ENCODE data around the gene TEX19. TPM values are rescaled to one million over a fixed set of nuclear protein-coding genes. Genes with fewer than 3 reads are reported as not detected.

Gene TEX19
- total and polyA plus RNA-seq, 2 experiments from 2014 or later, result 0.10 to 0.66 TPM

GRCh38 chr17:82397449-82398335 lies 38.6 kb downstream of the TEX19 start:
- no peak for DNase-seq (ENCODE audit: low spot score)
- H3K27ac Mint-ChIP-seq, result no peak overlapping the region
- ATAC-seq, result peak; percentile 55

More at GRCh38 chr17:82397449-82398335, 38.6 kb downstream of the TEX19 start:
- TF ChIP-seq ZNF331 (CRISPR knock-in tag; IDR thresholded peaks at IDR 0.05; ENCODE audit: low read depth), result no peak
- TF ChIP-seq STAT1 (IDR thresholded peaks at IDR 0.05; ENCODE audit: unreplicated experiment), result no peak
- no peak for TF ChIP-seq CTCF (conservative IDR thresholded peaks at IDR 0.05; ENCODE audit: low read depth in 2 of 2)
- TF ChIP-seq REST (IDR thresholded peaks at IDR 0.05; ENCODE audit: unreplicated experiment), result no peak
- TF ChIP-seq EZH2phosphoT487 (IDR thresholded peaks at IDR 0.05; ENCODE audit: unreplicated experiment), result no peak
- TF ChIP-seq ZNF114 (CRISPR knock-in tag; IDR thresholded peaks at IDR 0.05), result no peak
- no peak for TF ChIP-seq ZNF462 (CRISPR knock-in tag; IDR thresholded peaks at IDR 0.05)
- TF ChIP-seq EZH2 (IDR thresholded peaks at IDR 0.05; ENCODE audit: low read depth, unreplicated experiment), result no peak
- no peak for TF ChIP-seq ETS1 (IDR thresholded peaks at IDR 0.05)
- no peak for TF ChIP-seq JUNB (IDR thresholded peaks at IDR 0.05; ENCODE audit: unreplicated experiment)
- TF ChIP-seq POLR2AphosphoS5 (IDR thresholded peaks at IDR 0.05; ENCODE audit: low read depth), result no peak
- no peak for TF ChIP-seq CREB1 (CRISPR knock-in tag; IDR thresholded peaks at IDR 0.05; ENCODE audit: low read depth)
- no peak for TF ChIP-seq NANOG (IDR thresholded peaks at IDR 0.05; ENCODE audit: borderline replicate concordance)
- no peaks in the 10 kb centered on the region for H3K9me2 ChIP-seq (ENCODE audit: insufficient read depth)
- H3K27me3 ChIP-seq (ENCODE audit: insufficient read depth), result no peaks in the 10 kb centered on the region
- 0 out of 2 replicates have a peak, but pooled peaks cover 2% of the 10 kb centered on the region for H3F3A ChIP-seq (replicated peaks; ENCODE audit: low read depth)
- H3K79me2 ChIP-seq (replicated peaks; ENCODE audit: insufficient read depth), result no peaks in the 10 kb centered on the region
- H3K4me1 ChIP-seq (ENCODE audit: insufficient read depth), result no peaks in the 10 kb centered on the region
- H3K4me2 ChIP-seq, result no peak overlapping the region
- H4K20me1 ChIP-seq (replicated peaks; ENCODE audit: insufficient read depth), result no peaks in the 10 kb centered on the region; the same call in 1 of the 2 replicates
- peaks cover 2% of the 10 kb centered on the region; the same call in 2 of the 3 replicates for H3K36me3 Mint-ChIP-seq (ENCODE audit: low read depth)
- no peaks in the 10 kb centered on the region for H3K4me1 Mint-ChIP-seq
- no peak overlapping the region for H2AFZ ChIP-seq
- H3K9me3 Mint-ChIP-seq, result no peaks in the 10 kb centered on the region
- H3K36me3 ChIP-seq (ENCODE audit: insufficient read depth), result no peaks in the 10 kb centered on the region
- no peak overlapping the region for H3K27ac ChIP-seq (ENCODE audit: low read depth)
- H3K27me3 Mint-ChIP-seq (ENCODE audit: insufficient read depth, low read depth, poor library complexity), result peaks cover 8% of the 10 kb centered on the region
- H3K4me3 ChIP-seq, result no peak overlapping the region
- no peak overlapping the region for H3K4me3 Mint-ChIP-seq

Measured in GM23338 (cell line).